Heart left ventricle (tissue), 13 donors: ENCODE data around the gene PRKCI.

Experiments used
- POLR2A ChIP-seq, 2 donors: fragments of 450-650 bp; IDR thresholded peaks; one replicate each; pipeline ENCODE4 v1.6.1; 2017; ENCODE audit warnings: antibody characterized with exemption in 2 of 2, mild to moderate bottlenecking in 2 of 2, moderate library complexity in 2 of 2
- TF ChIP-seq, protein P1 (sequence below), 12 donors: fragments of 200-600 bp; sonication (generic) in 4 of 12; IDR thresholded peaks; one replicate each; pipeline versions ENCODE4 v1.5.0 to v1.8.0; 2018 to 2022; ENCODE audit warnings: antibody characterized with exemption in 12 of 12, mild to moderate bottlenecking in 5 of 12
- donor health status: ischemic (EF 13 %, LVEDD 7.1; RV severe dilation, severe dysfunction).
- donor health status: DM: no; HTN: yes; CAD: no.
- donor health status: DM: no; HTN: no; CAD: no.
- donor health status: ischemic (EF 25% LVEDD 6.9; RV normal size, moderate dysfunction).
- donor health status: ischemic (EF 25% LVEDD 5.7; RV mildly dilated, moderate dysfunction).
- donor health status: ischemic (EF 35%, LVEDD 5.7; RV mildly dilated, moderate dysfunction).
- donor health status: nonischemic (EF 11% LVEDD 7.7; RV severe dilation, severe dysfunction).
- donor health status: DM: yes; HTN: yes; CAD: no.
- donor health status: PGD.
- donor health status: ischemic (EF 29% LVEDD 5.4; RV normal size, mild dysfunction).
- donor health status: nonischemic (EF 23%, LVEDD 6.1; RV moderate dilation, normal function).

- no peak for TF ChIP-seq POLR2A (IDR thresholded peaks at IDR 0.05)
- TF ChIP-seq, protein P1, sequence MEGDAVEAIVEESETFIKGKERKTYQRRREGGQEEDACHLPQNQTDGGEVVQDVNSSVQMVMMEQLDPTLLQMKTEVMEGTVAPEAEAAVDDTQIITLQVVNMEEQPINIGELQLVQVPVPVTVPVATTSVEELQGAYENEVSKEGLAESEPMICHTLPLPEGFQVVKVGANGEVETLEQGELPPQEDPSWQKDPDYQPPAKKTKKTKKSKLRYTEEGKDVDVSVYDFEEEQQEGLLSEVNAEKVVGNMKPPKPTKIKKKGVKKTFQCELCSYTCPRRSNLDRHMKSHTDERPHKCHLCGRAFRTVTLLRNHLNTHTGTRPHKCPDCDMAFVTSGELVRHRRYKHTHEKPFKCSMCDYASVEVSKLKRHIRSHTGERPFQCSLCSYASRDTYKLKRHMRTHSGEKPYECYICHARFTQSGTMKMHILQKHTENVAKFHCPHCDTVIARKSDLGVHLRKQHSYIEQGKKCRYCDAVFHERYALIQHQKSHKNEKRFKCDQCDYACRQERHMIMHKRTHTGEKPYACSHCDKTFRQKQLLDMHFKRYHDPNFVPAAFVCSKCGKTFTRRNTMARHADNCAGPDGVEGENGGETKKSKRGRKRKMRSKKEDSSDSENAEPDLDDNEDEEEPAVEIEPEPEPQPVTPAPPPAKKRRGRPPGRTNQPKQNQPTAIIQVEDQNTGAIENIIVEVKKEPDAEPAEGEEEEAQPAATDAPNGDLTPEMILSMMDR (IDR thresholded peaks at IDR 0.05) = no peak
These were observed 10.0 kb downstream of the PRKCI start for GRCh38 chr3:170232266-170232665.
